Measurements from ENCODE around the gene CLPTM1L.

DNA sequence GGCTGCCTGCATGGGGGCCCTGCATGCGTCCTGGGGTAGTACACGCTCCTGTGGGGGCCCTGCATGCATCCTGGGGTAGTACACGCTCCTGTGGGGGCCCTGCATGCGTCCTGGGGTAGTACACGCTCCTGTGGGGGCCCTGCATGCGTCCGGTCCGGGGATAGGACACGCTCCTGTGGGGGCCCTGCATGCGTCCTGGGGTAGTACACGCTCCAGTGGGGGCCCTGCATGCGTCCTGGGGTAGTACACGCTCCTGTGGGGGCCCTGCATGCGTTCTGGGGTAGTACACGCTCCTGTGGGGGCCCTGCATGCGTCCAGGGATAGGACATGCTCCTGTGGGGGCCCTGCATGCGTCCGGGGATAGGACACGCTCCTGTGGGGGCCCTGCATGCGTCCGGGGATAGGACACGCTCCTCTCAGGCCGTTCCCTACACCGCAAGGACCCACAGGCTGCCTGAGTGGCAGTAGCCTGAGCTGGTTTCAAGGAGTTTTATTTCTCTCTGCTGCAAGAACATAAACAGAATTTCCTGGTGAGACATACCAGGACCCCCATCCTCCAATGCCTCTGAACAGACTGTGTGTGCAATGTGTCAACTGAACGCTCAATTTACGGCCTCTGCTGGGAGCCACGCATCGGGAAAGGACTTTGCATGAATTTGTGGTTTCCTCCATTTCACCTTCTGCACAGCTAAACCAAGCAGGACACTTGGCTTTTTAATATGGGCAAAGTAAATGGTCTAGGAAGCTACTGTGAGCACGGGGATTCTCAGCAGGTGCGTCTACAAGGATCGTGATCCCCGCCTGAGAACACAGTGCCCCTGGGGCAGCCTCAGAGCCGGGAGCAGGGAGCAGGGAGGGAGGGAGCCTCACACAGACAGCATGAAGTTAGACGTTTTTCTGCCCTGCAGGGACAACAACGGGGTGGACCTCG is 48.9 kb upstream of the CLPTM1L start:
- TF ChIP-seq, protein P1, sequence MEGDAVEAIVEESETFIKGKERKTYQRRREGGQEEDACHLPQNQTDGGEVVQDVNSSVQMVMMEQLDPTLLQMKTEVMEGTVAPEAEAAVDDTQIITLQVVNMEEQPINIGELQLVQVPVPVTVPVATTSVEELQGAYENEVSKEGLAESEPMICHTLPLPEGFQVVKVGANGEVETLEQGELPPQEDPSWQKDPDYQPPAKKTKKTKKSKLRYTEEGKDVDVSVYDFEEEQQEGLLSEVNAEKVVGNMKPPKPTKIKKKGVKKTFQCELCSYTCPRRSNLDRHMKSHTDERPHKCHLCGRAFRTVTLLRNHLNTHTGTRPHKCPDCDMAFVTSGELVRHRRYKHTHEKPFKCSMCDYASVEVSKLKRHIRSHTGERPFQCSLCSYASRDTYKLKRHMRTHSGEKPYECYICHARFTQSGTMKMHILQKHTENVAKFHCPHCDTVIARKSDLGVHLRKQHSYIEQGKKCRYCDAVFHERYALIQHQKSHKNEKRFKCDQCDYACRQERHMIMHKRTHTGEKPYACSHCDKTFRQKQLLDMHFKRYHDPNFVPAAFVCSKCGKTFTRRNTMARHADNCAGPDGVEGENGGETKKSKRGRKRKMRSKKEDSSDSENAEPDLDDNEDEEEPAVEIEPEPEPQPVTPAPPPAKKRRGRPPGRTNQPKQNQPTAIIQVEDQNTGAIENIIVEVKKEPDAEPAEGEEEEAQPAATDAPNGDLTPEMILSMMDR (conservative IDR thresholded peaks at IDR 0.05; ENCODE audit: low read depth, low read length) = no peak
- TF ChIP-seq EZH2 (IDR thresholded peaks at IDR 0.05; ENCODE audit: borderline replicate concordance, low read depth, low read length, poor library complexity, severe bottlenecking) = peak; percentile 35

Measured in A673 (cell line).